ENCODE data around the gene CYP4F8.
A peak's percentile ranks its signal among the peaks of the same experiment; 100 is the strongest.
"Not testable (repeated sequence)": the region's sequence is repeated elsewhere in the genome, so short reads cannot be mapped to it uniquely, and the experiment has no call there.

The CYP4F8 gene

GRCh38 chr19:15614507-15615379 lies at the start of gene CYP4F8:
CYP4F8 (plus strand) TSS chr19:15615218; CDS start chr19:15615617, 399 bp downstream.
- no peak for DNase-seq (ENCODE audit: low read depth)

- DNase-seq (ENCODE audit: low read depth), result no peak
Observed at GRCh38 chr19:15570420-15570819, 44.6 kb upstream of the CYP4F8 start.

GRCh38 chr19:15575406-15575805 lies 39.6 kb upstream of the CYP4F8 start:
- DNase-seq (ENCODE audit: low read depth), result no peak

- no peak for DNase-seq (ENCODE audit: low read depth)
Observed at GRCh38 chr19:15576526-15577156, 38.4 kb upstream of the CYP4F8 start.

GRCh38 chr19:15577184-15577771 lies 37.7 kb upstream of the CYP4F8 start:
- DNase-seq (ENCODE audit: low read depth), result no peak

GRCh38 chr19:15583346-15583745 lies 31.7 kb upstream of the CYP4F8 start:
- DNase-seq (ENCODE audit: low read depth), result no peak

- no peak for DNase-seq (ENCODE audit: low read depth)
Observed at GRCh38 chr19:15584095-15584494, 30.9 kb upstream of the CYP4F8 start.

- DNase-seq (ENCODE audit: low read depth), result peak; percentile 26
Observed at GRCh38 chr19:15584541-15585115, 30.4 kb upstream of the CYP4F8 start.

GRCh38 chr19:15587663-15588062 lies 27.4 kb upstream of the CYP4F8 start:
- DNase-seq (ENCODE audit: low read depth), result no peak

- DNase-seq (ENCODE audit: low read depth), result no peak
Observed at GRCh38 chr19:15588265-15588664, 26.8 kb upstream of the CYP4F8 start.

- no peak for DNase-seq (ENCODE audit: low read depth)
Observed at GRCh38 chr19:15589760-15590451, 25.1 kb upstream of the CYP4F8 start.

- no peak for DNase-seq (ENCODE audit: low read depth)
Observed at GRCh38 chr19:15591796-15592195, 23.2 kb upstream of the CYP4F8 start.

GRCh38 chr19:15592506-15592905 lies 22.5 kb upstream of the CYP4F8 start:
- DNase-seq (ENCODE audit: low read depth), result not testable (repeated sequence)

- not testable (repeated sequence) for DNase-seq (ENCODE audit: low read depth)
Observed at GRCh38 chr19:15593766-15594165, 21.3 kb upstream of the CYP4F8 start.

GRCh38 chr19:15595069-15595468 lies 19.9 kb upstream of the CYP4F8 start:
- DNase-seq (ENCODE audit: low read depth), result no peak

- DNase-seq (ENCODE audit: low read depth), result not testable (repeated sequence)
Observed at GRCh38 chr19:15607978-15608925, 6.8 kb upstream of the CYP4F8 start.

GRCh38 chr19:15609261-15609660 lies 5.8 kb upstream of the CYP4F8 start:
- no peak for DNase-seq (ENCODE audit: low read depth)

- DNase-seq (ENCODE audit: low read depth), result no peak
Observed at GRCh38 chr19:15612342-15612741, 2.7 kb upstream of the CYP4F8 start.

- no peak for DNase-seq (ENCODE audit: low read depth)
Observed at GRCh38 chr19:15613338-15613737, 1.7 kb upstream of the CYP4F8 start.

GRCh38 chr19:15615526-15615925 lies 508 bp downstream of the CYP4F8 start:
- no peak for DNase-seq (ENCODE audit: low read depth)

GRCh38 chr19:15616183-15616582 lies 1.2 kb downstream of the CYP4F8 start:
- no peak for DNase-seq (ENCODE audit: low read depth)
